HG03575 (cell line): Measurements from ENCODE around the gene DEF6.

ENCODE experiments used
- ATAC-seq: cut with Tn5 transposase; IDR thresholded peaks from one replicate; pipeline ENCODE4 v1.9.1; 2021; ENCODE audit not compliant: unreplicated experiment, insufficient number of reproducible peaks, low FRiP score; ENCODE audit errors: extremely low read depth

Gene DEF6, protein sequence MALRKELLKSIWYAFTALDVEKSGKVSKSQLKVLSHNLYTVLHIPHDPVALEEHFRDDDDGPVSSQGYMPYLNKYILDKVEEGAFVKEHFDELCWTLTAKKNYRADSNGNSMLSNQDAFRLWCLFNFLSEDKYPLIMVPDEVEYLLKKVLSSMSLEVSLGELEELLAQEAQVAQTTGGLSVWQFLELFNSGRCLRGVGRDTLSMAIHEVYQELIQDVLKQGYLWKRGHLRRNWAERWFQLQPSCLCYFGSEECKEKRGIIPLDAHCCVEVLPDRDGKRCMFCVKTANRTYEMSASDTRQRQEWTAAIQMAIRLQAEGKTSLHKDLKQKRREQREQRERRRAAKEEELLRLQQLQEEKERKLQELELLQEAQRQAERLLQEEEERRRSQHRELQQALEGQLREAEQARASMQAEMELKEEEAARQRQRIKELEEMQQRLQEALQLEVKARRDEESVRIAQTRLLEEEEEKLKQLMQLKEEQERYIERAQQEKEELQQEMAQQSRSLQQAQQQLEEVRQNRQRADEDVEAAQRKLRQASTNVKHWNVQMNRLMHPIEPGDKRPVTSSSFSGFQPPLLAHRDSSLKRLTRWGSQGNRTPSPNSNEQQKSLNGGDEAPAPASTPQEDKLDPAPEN

DNA sequence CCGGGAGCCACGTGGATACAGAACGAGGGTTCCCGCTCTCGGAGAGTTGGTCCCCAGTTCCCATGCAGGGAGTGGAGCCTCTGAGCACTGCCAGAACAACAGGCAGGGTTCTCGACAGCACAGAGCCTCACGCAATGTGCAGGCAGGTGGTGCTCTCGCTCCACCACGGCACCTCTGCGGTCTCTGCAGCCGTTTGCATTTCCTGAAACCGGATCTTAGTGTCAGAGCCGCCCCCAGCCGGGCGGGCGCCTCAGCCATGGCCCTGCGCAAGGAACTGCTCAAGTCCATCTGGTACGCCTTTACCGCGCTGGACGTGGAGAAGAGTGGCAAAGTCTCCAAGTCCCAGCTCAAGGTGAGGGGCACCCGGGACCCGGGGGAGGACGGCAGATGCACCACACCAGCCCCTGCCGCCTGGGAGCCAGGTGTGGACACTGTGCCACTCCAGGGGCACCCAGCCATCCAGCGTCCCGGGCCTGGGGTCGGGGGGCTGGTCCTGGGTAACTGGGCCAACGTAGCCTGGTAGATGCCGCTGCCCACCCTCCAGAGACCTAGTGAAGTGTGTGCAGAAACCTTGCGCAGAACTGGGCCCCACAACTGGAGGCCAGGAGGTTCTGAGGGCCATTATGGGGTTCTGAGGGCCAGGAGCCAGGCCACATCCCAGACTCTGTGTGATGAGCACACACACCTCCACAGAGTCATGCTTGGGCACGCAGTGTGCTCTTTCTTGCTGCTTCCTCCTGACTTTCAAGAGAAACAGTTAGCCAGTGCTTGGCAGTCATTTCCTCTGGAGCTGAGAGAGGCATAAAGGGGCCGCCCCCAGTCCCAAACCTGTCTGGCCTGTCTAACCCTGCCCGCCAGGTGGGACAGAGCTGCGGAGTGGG is at the start of gene DEF6:
Gene DEF6 (plus strand): TSS at position 218 of the 881 bp plus-strand sequence. CDS start 39 bp downstream, at position 257.
- ATAC-seq: no peak

DNA sequence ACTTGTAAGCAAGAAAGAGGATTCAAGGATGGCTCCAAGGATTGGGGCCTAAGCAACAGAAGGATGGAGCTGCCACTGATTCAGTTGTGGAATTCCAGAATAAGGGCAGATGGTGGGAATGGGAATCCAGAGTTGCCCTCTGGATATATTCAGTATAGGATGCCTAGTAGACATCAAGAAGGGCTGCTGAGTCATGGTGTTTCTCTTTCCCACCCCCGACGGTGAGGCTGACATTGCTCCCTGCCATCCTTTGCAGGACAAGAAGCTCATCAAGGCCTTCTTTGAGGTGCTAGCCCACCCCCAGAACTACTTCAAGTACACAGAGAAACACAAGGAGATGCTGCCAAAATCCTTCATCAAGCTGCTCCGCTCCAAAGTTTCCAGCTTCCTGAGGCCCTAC is 49.3 kb upstream of the DEF6 start:
- no peak for ATAC-seq

DNA sequence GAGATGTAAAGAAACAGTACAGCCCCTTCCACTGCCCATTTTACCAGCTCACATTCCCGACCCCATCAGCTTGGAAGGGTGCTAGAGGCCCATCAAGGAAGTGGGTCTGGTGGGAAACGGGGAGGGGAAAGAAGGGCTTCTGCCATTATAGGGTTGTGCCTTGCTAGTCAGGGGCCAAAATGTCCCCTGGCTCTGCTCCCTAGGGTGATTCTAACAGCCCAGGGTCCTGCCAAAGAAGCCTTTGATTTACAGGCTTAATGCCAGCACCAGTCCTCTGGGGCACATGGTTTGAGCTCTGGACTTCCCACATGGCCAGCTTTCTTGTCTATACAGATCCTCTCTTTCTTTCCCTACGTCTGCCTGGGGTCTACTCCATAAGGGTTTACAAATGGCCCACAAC is 48.7 kb upstream of the DEF6 start:
- ATAC-seq: no peak

DNA sequence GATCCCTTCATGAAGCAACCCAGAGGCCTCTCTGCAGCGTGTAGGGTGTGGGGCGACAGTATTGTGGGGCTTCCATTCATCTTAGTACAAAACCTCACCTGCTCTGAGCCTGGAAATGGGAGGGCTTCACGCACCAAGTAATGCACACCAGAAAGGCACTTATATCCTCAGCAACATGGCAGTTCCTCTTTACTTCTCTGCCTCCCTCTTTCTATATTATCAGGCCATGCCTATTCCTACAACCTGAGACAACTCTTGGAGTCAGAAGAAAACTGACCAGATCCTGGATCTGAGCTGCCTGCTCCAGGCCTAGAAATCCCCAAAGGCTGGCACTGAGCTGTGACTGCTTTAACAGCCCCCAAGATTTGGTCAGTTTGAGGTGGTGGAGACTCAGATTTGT is 45.7 kb upstream of the DEF6 start:
- no peak for ATAC-seq

DNA sequence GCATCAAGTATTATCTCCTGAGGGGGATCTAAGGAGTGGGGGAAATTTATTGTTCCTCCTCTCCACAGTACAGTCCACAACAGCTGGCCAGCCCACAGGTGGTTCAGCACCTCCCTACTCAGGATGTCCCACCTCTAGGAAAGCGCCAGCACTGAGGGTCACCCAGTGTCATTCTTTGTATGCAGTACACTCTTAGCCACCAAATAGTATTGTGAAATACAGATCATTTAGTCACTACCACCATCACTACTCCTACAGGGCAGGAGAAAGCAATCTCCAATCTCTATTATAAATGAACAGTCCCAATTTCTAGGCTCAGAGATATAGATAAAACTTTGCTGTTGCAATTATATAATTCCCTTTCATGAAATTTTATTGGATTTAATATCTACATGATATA is 44.4 kb upstream of the DEF6 start:
- ATAC-seq: no peak

DNA sequence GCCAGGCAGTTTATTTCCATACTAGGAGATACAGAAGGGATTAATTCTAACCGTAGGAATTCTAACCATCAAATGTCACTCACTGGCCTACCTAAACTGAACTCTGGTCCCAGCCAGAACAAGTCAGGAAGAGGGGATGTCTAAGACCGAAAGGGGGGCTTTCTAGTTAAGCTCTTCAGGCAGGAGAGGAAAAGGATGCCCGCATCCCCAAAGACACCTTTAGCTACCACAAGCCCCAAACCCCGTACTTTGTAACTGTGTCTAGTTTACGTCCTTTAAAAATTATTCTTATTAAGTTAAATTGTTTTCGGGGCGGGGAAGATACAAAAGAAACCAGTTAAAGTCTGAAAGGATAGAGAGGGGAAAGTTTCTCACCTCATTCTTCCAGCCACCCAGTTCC is 39.3 kb upstream of the DEF6 start:
- no peak for ATAC-seq

DNA sequence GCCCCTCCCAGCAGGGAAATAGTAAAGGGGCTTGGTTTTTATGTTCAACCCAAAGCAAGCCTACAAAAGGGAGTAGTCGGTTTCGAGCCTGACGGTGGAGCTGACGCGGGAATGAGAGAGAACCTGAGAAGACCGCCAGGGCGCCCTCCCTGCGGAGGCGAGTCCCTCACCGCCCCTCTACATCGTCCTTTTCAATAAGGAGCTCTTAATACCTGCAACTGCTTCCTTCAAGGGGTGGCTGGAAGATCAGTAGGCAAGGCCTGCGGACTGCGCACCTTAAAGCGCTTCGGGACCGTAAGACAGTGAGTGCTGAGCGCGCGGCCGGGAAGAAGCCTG is 38.8 kb upstream of the DEF6 start:
- ATAC-seq: peak; percentile 14

DNA sequence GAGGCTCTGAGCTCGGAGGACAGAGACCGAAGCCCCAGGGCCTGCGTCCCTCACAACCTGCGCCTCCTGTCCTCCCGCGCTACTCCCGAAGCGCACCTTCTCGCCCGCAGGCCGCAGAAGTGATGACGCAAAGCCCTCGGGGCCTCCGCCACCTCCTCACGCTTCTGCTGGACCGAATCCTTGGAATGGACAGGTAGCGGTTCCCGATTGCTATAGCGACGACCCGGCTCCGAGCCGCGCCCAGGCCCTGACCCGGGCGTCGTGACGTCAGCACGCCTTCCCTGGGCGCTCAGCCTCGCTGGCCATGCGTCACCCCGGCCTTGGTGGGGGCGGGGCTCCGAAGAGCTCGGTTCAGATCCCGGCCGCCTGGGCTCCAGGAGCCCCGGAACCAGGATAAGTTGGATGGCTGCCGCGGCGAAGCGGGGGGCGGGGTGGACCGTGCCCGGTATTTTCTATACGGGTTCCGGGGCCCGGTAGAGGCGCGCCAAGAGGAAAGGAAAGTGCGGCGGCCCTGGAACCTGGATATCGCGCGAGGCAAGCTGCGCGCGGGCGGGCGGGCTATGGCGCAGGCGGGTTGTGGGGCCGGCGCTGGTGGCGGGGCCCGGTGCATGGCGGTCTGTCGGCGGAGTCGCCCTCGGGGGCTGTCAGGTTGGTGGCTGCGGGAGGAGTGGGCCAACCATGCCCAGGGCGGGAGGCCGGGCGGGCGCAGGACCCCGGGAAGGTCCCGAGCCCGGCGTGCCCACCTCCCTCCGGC is 38.2 kb upstream of the DEF6 start, which contains the start of gene ZNF76:
Gene ZNF76 (plus strand): TSS at position 542 of the 754 bp plus-strand sequence. CDS start 21,417 bp downstream, outside the sequence.
- peak; percentile 29 for ATAC-seq

DNA sequence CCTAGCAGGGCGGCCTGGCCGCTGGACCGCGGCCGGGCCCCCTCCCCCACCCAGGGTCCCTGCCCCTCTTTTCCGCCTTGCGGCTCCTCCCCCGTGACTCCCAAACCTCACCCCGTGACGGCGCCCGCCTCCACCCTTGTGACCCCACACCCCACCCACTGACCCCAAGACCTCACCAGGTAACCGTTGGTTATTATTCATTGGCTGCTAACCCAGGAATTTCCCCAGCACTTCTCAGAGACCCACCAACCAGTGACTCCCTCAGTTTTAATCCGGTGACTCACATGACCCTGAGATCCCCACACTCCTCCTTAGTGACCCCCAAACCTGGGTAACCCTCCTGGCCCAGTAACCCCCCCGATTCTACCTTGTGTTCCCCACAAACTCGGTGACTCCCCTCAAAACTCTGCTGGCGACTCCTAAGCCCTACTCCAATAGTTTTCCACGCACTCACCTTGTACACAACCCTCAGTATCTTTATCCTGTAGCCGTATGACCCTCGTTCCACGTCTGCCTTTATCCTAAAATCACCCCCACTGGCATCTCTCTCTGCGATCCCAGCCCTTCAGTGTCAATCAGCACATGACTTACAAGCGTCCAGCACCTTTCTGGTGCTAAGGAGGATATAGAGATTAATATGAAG is 37.5 kb upstream of the DEF6 start:
- ATAC-seq: no peak

DNA sequence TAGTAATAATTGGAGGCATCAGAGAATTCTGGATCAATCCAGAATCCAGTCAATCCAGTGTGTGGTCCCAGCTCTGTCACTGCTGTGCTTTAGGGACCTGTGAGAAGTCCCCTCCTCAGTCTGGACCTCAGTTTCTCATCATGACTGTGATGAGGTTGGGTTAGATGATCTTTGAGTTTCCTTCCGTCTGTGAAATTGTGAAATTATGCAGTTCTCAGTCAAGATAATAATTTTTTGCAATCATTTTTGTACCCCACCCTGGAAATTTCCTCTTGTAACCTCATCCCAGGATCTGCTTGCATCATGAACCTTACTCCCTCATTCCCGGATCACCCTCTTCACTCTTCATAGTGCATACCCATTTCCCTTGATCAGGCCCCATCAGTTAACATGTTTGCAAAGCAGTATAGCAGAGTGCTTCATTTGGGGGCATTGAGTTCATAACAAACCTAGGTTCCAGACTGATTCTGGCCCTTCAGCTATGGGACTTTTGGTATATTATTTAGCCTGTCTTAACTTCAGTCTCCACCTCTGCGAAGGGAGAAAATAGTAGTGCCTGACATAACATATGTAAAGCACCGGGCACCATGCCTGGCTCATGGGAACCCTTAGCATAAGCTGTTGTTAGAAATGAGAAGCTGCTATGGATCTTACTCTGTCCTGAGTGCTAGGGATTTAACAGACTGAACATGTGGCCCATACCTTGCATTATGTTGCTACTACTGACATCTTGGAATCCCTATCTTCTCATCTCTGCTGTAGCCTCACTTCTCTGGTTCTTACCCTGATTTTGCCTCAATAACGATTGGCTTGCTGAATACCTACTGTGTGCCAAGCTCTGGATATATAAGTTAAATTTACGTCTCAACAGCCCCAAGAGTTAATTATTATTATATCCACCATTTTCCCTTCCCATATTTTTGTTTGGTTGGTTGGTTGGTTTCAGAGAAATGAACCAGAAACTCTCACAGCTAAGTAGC is 36.7 kb upstream of the DEF6 start:
- no peak for ATAC-seq

DNA sequence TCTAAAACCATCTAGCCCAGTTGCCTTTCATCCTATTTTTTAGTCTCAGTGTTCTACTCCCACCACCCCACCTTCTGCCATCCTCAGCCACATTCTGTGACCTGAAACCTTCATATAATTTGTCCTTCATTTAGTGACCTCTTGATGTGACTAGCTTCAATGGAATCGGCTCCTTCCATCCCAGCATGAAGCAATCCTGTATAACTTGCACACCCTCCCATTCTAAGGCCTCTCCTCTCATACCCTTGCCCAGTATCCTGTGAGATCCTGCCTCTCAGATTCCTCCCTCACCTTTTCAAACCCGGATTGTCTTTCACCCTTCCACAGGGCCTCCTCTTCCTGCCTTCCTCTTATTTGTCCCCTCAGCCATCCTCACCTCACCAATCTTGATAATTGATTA is 35.0 kb upstream of the DEF6 start:
- ATAC-seq: no peak

DNA sequence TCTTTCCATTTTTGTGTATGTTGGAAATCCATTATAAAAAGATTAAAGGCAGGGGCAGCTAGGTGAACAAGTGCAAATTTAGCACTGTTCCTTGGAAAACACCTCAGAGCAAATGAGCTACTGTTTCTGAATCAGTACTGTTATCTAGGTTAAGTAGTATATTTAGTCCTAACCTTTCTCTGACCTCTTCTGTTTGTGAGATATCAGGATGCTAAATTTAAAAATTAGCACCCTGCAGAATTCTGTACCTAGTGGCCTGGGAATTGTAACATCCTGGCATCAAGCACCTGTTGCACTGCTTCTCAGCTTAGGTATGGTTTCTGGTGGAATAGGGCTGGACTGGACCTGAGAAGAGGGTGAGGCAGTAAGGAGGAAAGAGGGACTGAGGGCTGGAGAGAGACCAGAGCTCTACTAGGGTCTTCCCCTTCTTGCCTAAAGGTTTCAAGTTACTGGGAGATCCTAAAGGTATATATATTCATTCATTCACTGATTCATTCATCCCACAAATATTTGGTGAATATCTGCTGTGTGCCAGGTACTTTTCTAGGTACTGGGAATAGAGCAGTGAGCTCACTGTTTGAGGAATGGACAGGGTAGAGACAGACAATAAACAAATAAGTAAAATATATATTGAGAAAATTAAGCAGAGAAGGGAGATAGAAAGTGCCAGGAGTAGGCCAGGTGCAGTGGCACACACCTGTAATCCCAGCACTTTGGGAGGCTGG is 32.9 kb upstream of the DEF6 start:
- no peak for ATAC-seq

DNA sequence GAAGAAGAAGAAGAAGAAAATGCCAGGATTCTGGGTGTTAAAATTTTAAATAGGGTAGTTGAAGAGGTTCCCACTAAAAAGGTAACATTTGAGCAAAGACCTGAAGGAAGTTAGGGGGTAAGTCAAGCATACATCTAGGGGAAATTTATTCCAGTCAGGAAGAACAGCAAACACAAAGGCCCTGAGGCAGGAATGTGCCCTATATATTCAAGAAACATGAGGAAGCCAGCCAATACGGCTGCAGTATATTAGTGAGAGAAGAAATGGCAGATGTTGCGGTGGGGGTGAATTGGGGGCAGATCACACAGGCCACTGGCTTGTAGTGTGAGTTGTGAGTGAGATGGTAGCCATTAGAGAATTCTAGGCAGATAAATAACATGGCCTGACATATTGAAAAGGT is 32.1 kb upstream of the DEF6 start:
- no peak for ATAC-seq

DNA sequence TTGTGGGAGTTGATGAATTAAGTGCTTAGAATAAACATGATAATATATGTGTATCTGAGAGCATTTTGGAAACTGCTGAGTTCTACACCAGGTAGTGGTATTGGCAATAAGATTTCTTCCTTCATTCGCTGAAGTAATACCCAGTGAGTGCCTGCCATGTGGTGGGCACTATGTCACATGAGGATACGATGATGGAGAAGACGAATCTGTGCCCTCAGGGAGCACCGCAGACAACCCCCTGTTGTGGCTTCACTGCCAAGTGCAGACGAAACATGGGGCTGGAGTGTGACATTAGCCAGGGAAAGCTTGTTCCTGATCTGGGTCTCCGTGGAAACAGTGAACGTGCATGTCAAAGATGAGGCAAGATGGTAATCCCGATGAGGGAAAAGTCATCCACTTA is 30.2 kb upstream of the DEF6 start:
- no peak for ATAC-seq

DNA sequence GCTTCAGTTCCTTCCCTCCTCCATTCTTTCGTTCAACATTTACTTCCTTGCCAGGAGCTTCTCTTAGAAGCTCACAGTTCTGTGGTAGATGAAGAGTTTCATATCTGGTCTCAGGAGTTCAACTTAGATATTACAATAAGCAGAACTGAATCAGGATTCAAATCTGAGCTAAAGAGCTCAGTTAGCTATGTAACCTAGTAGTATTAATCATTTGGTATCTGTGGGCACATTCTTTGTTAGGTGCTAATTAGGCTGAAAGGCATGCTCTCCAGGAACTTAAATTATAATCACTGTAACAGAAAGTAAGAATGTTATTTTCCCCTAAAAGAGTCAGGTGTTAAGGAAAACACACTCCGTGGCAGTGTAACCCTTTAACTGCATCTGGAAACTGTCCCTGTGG is 29.7 kb upstream of the DEF6 start:
- ATAC-seq: no peak

DNA sequence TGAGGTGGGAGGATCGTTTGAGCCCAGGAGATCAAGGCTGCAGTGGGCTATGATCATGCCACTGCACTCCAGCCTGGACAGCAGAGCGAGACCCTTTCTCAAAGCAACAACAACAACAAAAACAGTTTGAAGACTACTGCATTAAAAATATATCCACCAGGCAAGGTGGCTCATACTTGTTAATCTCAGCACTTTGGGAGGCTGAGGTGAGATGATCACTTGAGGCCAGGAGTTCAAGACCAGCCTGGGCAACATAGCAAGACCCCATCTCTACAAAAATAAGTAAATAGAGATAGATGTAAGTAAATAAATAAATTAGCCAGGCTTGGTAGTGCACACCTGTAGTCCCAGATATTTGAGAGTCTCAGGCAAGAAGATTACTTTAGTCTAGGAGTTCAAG is 25.6 kb upstream of the DEF6 start:
- no peak for ATAC-seq
